GM13977 (cell line): ENCODE results near the gene CPZ.

Experiments
- DNase-seq: peaks from one replicate; pipeline ENCODE4 v3.0.0; 2012; ENCODE audit warnings: low spot score
- in situ Hi-C: fragments of 300-500 bp; cut with MboI; formaldehyde crosslinking; loops from one replicate; pipeline ENCODE4 v1.12.0; 2022; ENCODE audit warnings: low sequenced_read_pairs, low pct_unique_long_range_greater_than_20kb, mixed read lengths, inconsistent platforms; ENCODE audit not compliant: unreplicated experiment
- TF ChIP-seq, protein P1 (sequence below): IDR thresholded peaks from 2 replicates; pipeline ENCODE4 v1.5.1; 2012; ENCODE audit warnings: mild to moderate bottlenecking, control low read depth; ENCODE audit not compliant: insufficient read depth; ENCODE audit errors: extremely low read depth, missing control alignments

Gene CPZ

DNA sequence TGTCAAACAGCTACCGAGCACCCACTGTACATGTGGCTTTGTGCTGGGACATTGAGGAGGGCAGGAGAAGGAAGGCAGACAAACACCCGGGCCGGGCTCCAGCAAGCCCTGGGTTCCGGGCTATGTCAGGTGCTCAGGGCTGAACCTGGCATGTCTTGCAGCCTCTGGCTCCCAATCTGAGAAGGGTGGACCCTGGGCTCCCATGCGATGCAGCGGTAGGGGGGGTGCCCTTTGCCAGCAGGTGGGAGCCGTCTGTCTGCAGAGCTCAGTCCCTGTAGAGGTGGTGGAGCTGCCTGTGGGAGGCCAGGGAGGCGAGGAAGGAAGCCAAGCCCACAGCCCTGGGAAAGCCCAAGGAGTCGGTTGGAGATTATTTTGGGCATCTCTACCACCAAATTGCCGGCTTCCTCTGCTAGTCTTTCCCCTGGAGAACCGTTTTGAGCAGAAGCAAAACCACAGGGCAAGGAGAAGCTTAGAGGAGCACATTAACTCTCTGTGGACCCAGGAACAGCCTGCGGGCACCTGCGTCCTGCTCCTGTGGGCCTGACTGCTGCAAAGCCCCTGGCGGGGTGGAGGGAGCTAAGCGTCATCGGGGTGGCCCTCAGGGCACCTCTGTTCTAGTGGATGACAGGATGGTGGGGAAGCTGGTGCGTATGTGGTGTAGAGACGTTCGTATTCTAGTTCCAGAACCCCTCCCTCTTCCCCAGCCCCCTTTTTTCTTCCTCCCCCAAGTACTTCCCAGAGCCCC is 10.3 kb downstream of the CPZ start:
- in situ Hi-C loops, result no loop called here
- DNase-seq, result no peak
- TF ChIP-seq, protein P1, sequence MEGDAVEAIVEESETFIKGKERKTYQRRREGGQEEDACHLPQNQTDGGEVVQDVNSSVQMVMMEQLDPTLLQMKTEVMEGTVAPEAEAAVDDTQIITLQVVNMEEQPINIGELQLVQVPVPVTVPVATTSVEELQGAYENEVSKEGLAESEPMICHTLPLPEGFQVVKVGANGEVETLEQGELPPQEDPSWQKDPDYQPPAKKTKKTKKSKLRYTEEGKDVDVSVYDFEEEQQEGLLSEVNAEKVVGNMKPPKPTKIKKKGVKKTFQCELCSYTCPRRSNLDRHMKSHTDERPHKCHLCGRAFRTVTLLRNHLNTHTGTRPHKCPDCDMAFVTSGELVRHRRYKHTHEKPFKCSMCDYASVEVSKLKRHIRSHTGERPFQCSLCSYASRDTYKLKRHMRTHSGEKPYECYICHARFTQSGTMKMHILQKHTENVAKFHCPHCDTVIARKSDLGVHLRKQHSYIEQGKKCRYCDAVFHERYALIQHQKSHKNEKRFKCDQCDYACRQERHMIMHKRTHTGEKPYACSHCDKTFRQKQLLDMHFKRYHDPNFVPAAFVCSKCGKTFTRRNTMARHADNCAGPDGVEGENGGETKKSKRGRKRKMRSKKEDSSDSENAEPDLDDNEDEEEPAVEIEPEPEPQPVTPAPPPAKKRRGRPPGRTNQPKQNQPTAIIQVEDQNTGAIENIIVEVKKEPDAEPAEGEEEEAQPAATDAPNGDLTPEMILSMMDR, result no peak

GRCh38 chr4:8603931-8604330 is 11.4 kb downstream of the CPZ start:
- in situ Hi-C loops, result no loop called here
- TF ChIP-seq, protein P1, result no peak
- no peak for DNase-seq

DNA sequence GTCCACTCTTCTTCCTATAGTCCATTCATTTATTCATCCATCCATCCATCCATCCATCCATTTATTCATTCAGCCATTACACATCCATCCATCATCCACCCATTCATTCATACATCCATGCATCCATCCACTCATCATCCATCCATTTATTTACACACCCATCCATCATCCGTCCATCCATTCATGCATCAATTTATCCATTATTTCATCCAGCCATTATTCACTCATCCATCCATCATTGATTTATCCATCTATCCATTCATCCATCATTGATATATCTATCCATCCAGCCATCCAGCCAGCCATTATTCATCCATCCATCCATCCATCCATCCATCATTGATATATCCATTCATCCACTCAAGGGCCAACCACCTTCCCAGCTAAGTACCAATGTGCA is 12.7 kb downstream of the CPZ start:
- in situ Hi-C loops, result no loop called here
- no peak for DNase-seq
- TF ChIP-seq, protein P1, result no peak

DNA sequence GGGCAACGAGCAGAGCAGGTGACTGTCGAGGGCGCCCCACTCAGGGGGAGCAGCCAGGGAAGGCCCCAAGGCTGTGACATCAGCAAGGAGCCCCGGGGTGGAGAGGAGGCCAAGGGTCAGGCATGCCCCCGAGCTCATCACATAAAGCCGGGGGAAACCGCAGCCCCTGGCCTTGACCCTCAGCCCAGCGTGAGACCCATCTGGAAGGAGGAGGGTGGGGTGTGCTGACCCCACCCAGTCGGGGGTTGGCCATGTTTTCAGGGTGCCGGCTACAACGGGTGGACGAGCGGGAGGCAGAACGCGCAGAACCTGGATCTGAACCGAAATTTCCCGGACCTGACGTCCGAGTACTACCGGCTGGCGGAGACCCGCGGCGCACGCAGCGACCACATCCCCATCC is 13.9 kb downstream of the CPZ start:
- in situ Hi-C loops, result no loop called here
- TF ChIP-seq, protein P1, result no peak
- DNase-seq, result no peak

DNA sequence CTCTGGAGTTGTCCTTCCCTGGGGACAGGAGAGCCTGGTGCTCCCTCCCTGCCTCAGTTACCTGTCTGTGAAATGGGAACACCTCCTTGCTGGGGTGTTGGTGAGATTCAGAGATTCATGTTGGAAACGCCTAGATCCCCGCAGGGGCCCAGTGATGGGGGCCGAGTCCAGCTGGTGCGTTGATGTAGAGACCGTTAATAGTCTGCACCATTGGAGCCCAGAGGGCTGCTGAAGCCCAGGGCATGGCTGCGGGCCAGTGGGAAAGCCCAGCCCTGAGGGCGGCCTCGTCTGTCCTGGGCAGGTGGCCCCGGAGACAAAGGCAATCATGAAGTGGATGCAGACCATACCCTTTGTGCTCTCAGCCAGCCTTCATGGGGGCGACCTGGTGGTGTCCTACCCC is 14.4 kb downstream of the CPZ start:
- in situ Hi-C loops, result no loop called here

GRCh38 chr4:8607603-8608481 is 15.3 kb downstream of the CPZ start:
- DNase-seq, result peak; percentile 85
- TF ChIP-seq, protein P1, result peak; percentile 97
- in situ Hi-C loops, result no loop called here

More for the DNA sequence above, 14.4 kb downstream of the CPZ start:
- no peak for DNase-seq
- TF ChIP-seq, protein P1, result no peak
